ENCODE data around the gene INPP4A.

The INPP4A gene

GRCh38 chr2:98436734-98437133 lies 7.9 kb upstream of the INPP4A start:
- no peak for DNase-seq (ENCODE audit: low spot score)

- DNase-seq (ENCODE audit: low spot score): no peak
Measured at GRCh38 chr2:98438190-98439133, 6.2 kb upstream of the INPP4A start.

DNA sequence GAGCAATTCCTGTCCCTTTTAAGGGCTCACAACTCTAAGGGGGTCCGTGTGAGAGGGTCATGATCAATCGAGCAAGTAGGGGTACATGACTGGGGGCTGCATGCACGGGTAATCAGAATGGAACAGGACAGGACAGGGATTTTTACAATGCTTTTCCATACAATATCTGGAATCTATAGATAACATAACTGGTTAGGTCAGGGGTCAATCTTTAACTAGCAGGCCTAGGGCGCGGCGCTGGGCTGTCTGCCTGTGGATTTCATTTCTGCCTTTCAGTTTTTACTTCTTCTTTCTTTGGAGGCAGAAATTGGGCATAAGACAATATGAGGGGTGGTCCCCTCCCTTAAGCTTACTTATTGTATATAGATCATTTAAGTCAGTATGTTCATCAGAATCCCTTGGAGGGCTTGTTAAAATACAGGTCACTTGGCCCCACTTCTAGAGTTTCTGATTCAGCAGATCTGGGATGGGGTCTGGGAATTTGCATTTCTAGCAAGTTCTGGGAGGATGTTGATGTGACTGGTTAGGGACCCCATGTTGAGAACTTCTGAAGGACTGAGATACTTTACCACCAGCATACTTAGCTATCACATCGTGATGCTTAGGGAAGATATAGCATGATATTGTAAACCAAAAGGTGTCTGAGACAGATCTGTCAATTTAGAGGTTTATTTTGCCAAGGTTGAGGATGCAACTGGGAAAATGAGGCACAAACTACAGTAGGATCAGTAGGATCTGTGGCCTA lies 2.8 kb upstream of the INPP4A start:
- no peak for DNase-seq (ENCODE audit: low spot score)

- DNase-seq (ENCODE audit: low spot score): no peak
Measured at GRCh38 chr2:98442488-98442887, 2.2 kb upstream of the INPP4A start.

GRCh38 chr2:98445177-98445682 lies 572 bp downstream of the INPP4A start:
- no peak for DNase-seq (ENCODE audit: low spot score)

DNA sequence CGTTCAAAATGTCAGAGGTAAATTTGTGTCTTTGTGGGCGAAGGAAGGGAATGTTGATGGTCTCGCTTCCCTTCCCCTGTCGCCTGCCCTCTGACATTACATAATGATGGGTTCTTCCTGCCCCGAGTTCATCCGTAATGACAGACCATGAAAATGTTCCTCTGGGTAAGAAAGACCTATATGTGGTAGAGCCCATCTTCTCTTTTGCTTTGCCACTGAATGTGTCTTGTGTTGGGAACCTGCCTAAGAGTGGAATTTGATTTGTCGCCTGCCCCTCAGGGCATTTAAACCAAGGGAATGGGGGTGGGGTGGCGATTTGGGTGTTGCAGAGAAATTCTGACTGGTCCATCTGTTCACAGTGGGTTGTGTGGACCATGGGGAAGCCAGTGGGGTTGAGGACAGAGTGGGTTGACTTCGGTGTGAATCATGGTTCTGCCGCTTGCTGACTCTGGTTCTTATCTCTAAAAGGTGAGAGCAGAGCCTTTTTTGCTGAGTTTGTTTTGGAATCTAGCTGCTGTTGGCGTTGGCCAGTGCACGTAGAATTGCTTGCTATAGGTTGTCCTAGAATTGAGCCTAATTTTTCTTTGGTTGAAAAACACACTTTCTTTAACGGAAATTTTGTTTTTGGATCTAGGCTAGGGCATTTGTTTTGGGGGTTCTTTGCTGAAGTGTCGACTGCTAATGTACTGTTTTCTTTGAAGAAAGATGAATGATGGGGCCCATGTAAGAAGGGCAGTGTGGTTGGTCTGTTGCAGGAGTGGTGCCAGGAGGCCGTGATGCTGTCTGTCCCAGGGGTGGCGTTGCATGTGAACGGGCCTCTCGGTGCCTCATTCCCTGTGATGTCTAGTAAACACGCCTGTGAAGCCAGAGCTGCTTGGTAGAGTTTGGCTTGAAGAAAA lies 1.3 kb downstream of the INPP4A start:
- no peak for DNase-seq (ENCODE audit: low spot score)

GRCh38 chr2:98446850-98447249 lies 2.2 kb downstream of the INPP4A start:
- no peak for DNase-seq (ENCODE audit: low spot score)

DNA sequence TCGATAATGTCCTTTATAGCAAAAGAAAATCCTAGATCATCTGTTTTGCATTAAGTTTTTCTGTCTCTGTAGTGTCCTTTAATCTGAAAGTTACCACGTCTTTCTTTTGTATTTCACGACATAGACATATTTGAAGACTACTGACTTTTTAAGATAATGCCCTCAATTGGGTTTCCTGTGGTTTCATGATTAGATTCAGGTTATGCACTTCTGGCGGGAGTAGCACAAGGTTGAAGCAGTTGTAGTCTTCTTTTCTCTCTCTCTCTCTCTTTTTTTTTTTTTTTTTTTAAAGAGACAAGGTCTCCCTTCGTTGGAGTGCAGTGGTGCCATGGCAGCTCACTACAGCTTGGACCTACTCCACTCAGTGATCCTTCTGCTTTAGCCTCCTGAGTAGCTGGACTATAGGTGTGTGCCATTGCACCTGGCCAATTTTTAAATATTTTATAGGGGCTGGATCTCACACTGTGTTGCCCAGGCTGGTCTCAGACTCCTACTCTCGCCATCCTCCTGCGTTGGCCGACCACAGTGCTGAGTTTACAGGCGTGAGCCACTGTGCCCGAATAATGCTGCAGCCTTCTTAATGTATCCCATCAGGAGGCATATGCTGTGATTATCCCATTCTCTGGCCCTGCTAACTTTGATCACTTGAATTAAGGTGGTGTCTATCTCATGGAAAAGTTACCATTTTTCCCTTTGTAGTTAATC lies 3.9 kb downstream of the INPP4A start:
- DNase-seq (ENCODE audit: low spot score): no peak

DNA sequence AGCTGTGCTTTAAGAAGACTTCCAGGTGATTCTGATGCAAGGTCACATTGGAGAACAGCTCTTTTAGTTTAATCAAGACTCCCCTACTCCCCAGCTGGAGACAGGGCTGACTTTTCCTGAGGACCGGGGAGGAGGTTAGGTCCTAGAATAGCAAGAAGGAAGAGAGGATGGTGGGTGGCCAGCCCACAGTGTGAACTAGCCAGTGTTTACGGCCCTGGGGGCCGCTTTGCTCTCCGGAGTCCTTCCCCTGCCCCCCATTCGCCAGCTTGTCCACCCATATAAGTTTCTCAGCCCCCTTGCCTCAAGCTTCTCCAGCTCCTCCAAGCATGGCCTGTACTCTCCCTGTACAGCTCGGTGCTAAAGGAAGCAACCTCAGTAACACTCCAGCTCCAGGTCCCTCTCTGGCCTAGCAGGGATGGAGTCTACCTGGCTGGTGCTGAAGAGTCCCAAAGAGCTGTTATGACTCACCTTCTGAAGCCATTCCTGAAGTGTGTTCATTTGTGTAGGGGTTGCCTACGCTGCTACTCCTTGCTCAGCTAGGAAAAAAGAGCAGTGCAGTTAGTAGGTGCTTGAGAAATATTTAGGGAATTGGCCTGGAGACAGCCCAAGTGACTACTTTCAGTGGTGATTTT lies 7.9 kb downstream of the INPP4A start:
- no peak for DNase-seq (ENCODE audit: low spot score)

DNA sequence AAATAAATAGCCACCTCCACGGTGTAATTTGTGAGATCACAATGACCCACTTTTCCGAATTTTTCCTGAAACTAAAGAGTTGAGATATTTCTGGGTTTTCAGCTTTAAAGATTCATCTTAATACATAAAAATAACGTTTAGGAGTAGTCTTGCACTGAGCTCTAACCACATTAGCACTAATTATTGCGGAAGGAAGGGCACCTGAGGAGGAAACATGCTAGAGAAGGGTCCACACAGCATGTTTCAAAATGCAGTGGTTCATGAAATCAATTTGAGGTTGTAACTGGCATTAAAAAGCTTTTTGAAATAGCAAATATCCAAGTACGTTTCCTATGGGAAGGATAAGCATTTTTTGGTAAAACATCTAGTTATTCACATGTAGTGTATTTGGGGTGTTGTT lies 8.4 kb downstream of the INPP4A start:
- no peak for DNase-seq (ENCODE audit: low spot score)

DNA sequence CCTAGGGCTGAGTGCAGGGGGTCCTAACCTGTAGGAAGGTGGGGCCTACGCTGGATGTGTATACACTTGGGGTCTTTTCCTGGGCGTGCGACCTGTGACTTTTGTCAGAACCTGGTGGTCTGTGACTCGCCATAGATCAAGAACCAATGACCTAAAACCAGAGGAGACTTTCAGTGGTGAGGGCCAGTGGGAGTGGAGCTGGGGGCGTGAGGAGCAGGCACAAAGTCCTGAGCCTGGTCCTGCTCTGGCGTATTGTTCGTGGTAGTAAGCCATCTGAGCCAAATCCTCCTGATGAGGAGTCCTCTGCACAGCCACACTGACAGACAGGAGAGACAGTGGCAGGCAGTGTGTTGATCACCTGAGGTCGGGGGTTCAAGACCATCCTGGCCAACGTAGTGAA lies 8.9 kb downstream of the INPP4A start:
- DNase-seq (ENCODE audit: low spot score): no peak

DNA sequence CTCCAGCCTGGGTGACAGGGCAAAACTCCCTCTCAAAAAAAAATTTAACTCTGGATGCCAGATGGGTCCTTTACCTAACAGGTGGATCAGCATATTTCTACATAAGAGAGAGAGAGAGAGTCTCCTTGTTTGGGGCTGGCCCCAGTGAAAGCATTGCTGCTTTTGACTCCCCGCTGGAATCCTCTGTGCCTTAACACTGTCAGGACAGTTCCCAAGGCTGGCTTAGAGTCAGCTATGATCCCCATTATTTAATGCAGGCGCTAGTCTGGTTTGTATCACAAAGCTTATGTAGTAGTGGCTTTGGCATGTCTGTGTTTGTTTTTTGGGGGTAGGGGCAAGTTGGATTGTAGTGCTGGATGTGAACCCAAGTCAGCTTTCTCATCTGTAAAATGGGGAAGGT lies 9.4 kb downstream of the INPP4A start:
- no peak for DNase-seq (ENCODE audit: low spot score)

- DNase-seq (ENCODE audit: low spot score): no peak
Measured at GRCh38 chr2:98454500-98455235, 10.0 kb downstream of the INPP4A start.

- DNase-seq (ENCODE audit: low spot score): no peak
Measured at GRCh38 chr2:98455494-98455976, 10.9 kb downstream of the INPP4A start.

DNA sequence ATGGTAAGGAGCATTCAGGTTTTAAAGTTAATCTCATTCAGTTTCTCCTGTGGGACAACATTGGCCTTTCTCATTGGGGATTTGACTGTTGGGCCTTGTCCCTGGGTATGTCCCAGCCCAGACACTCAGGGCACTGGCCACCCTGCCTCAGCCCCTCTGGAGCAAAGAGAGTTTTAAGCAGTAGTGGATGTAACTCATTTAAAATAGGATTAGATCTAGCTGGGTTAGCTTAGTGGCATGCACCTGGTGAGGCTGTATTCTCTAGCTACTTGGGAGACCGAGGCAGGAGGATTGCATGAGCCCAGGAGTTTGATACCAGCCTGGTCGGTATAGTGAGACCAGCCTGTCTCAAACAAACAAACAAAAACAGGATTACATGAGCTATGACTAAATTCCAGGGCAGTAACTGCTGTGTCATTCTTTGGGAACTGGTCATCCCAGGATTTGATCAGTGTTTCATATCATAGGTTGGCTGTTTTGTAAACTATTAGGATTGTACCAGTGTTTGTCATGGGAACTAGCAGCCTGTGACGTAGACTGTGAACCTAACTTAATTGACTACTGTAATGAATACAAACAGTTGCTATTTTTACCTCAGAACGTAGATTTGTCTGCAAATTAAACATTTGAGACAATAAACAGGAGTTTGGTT lies 12.5 kb downstream of the INPP4A start:
- no peak for DNase-seq (ENCODE audit: low spot score)

DNA sequence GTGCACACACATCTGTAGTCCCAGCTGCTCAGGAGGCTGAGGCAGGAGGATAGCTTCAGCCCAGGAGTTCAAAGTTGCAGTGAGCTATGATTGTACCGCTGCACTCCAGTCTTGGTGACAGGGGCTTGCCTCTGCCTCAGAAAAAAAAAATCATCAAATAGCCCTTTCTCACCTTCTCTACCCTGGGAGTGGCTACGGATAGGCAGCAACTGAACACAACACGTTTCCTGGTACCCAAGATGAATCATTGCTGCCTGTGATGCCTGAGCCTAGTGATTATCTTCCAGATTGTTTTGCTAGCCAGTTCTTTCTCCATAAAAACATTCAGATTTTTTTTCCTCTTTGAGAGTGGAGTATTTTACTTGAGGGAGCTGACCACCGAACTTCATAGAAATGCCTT lies 13.5 kb downstream of the INPP4A start:
- no peak for DNase-seq (ENCODE audit: low spot score)

DNA sequence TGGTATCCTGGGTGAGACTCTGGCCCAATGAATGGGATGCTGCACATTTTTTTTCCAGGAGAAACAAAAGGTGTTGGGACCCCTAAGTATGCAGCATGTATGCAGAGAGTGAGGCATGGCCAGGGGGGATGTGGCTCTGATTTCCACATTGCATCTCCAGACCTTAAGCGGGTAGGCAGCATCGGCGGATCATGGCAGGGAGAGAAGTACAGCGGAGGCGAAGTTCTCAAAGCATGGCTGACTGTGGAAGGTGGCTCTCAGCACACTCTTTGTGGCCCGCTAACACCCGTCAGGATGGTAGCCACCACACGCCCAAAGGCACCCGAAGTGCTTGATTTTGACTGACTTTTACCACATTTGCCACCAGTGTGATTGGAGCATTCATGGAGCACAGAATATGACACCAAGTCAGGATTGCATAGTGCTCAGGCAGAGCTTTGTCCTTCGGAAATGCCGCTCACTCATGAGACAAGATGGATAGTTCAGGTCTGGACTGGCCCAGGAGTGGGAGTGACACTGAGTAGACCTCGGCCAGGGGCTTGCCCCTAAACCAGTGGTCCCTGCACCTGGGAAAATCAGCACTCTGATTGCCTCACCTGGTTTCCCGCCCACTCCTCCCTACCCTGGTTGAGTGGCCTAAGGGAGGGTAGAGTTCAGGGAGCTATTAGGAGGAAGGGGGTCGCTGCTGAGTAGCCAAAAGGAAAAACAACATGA lies 14.2 kb downstream of the INPP4A start:
- no peak for DNase-seq (ENCODE audit: low spot score)

DNA sequence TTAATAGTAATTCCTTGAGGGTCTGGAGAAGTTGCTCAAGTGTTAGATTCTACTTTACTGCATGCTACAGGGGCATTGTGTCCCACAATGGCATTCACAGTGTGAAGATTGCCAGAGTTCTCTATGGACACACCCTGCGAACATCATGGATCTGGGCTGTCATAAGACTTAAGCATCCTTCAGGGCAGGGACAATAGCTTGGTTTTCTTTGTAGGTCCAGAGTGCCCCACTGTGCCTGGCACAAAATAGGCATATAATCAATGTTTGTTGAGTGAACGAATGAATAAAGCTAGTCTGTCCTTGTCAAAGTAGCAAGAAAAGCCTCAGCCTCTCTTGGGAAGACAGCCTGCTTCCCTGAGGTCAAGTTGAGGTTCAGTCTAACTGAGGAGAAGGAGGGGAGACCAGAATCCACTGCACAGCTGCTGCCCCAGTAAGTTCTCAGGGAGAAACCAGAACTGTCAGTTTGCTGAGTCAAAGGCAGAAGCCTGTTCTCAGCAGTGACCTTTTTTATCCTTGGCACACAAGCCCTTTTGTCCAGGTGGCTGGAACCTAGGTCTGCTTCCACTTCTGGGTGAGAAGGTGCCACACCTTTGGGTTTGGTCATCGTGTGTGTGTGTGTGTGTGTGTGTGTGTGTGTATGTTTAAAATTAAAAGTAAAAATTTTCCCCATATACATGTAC lies 15.0 kb downstream of the INPP4A start:
- DNase-seq (ENCODE audit: low spot score): no peak

All from kidney capillary endothelial cell (primary cell).